Ovary (tissue), 3 donors: ENCODE data around the gene SLC22A1.

Experiments
- EP300 ChIP-seq: sonication (generic); formaldehyde crosslinking; IDR thresholded peaks from one replicate; pipeline ENCODE4 v1.6.1; 2017; ENCODE audit warnings: antibody characterized with exemption
- POLR2A ChIP-seq: fragments of 450-650 bp; IDR thresholded peaks from one replicate; pipeline ENCODE4 v1.6.1; 2017; ENCODE audit warnings: antibody characterized with exemption, mild to moderate bottlenecking, moderate library complexity
- TF ChIP-seq, protein P1 (sequence below), 3 donors: fragments of 450-650 bp in 2 of 3; fragments of 200-600 bp in 1 of 3; IDR thresholded peaks; one replicate each; pipeline versions ENCODE4 v1.5.1 to v1.8.0; 2016 to 2022; ENCODE audit warnings: antibody characterized with exemption in 3 of 3, mild to moderate bottlenecking in 1 of 3
- donor health status: DM: no; HTN: no; CAD: no.

DNA sequence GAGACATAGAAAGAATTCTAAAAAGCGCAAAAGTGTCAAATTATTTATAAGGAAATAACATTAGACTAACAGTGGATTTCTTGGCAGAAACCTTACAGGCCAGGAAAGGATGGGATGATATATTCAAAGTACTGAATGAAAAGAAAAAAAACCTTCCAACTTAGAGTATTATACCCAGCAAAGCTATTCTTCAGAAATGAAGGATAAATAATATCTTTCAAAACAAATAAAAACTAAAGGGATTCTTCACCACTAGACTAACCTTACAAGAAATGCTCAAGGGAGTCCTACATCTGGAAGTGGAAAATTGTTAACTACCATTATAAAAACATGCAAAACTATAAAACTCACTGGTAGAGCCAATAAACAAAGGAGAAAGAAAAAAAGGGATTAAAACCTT is 71.2 kb downstream of the SLC22A1 start:
- TF ChIP-seq POLR2A (no peak), EP300 (no peak)
- TF ChIP-seq, protein P1, sequence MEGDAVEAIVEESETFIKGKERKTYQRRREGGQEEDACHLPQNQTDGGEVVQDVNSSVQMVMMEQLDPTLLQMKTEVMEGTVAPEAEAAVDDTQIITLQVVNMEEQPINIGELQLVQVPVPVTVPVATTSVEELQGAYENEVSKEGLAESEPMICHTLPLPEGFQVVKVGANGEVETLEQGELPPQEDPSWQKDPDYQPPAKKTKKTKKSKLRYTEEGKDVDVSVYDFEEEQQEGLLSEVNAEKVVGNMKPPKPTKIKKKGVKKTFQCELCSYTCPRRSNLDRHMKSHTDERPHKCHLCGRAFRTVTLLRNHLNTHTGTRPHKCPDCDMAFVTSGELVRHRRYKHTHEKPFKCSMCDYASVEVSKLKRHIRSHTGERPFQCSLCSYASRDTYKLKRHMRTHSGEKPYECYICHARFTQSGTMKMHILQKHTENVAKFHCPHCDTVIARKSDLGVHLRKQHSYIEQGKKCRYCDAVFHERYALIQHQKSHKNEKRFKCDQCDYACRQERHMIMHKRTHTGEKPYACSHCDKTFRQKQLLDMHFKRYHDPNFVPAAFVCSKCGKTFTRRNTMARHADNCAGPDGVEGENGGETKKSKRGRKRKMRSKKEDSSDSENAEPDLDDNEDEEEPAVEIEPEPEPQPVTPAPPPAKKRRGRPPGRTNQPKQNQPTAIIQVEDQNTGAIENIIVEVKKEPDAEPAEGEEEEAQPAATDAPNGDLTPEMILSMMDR (IDR thresholded peaks at IDR 0.05), result no peak
